HEK293 (cell line): ENCODE measurements around the gene ATG2A.

Experiments
- CTCF ChIA-PET: fragments of 350-600 bp; formaldehyde crosslinking; extraction: SDS; loops from one replicate; lab custom pipeline; 2021; ENCODE audit warnings: antibody characterized with exemption; lab: Yijun Ruan, JAX
- POLR2A ChIA-PET: fragments of 300-600 bp; formaldehyde crosslinking; extraction: SDS; loops from one replicate; lab custom pipeline; 2020; ENCODE audit warnings: antibody characterized with exemption, inconsistent platforms; lab: Yijun Ruan, JAX
- H3K27ac ChIP-seq: fragments of 200-500 bp; sonication (Bioruptor generic); 2 replicates; pipeline ENCODE4 v1.5.1; 2014; ENCODE audit warnings: low read depth, low read length, control low read depth, inconsistent platforms; ENCODE audit errors: extremely low read depth
- H3K36me3 ChIP-seq, 2 experiments: fragments of 200-500 bp in 1 of 2; sonication (Bioruptor generic) in 1 of 2; 1 replicate in 1 of 2; 2 replicates in 1 of 2; pipeline ENCODE4 v1.5.1; 2014 to 2017; ENCODE audit warnings: inconsistent platforms in 2 of 2, low read length in 2 of 2; ENCODE audit not compliant: control insufficient read depth in 2 of 2, insufficient read depth in 1 of 2
- H3K4me1 ChIP-seq: fragments of 200-500 bp; sonication (Bioruptor generic); 2 replicates; pipeline ENCODE4 v1.5.1; 2014; ENCODE audit warnings: mild to moderate bottlenecking, low read length, inconsistent platforms; ENCODE audit not compliant: control insufficient read depth, insufficient read depth
- H3K4me3 ChIP-seq: 2 replicates; pipeline ENCODE4 v1.5.1; 2011; ENCODE audit warnings: low read depth, mild to moderate bottlenecking, control low read depth, low read length, moderate library complexity
- H3K9me3 ChIP-seq: fragments of 200-500 bp; sonication (Bioruptor generic); 2 replicates; pipeline ENCODE4 v1.5.1; 2014; ENCODE audit warnings: low read depth, low read length, inconsistent platforms; ENCODE audit not compliant: control insufficient read depth, insufficient read depth
- IKZF3 ChIP-seq: fragments of 450-650 bp; IDR thresholded peaks from 2 replicates; pipeline ENCODE4 v1.5.0; 2018; ENCODE audit warnings: missing biosample characterization, mild to moderate bottlenecking, missing genetic modification characterization, moderate library complexity
- ZBTB48 ChIP-seq: fragments of 450-650 bp; formaldehyde crosslinking; IDR thresholded peaks from 2 replicates; pipeline ENCODE4 v1.5.1; 2016; ENCODE audit warnings: missing biosample characterization, missing genetic modification characterization
- ZFP41 ChIP-seq: fragments of 450-650 bp; formaldehyde crosslinking; IDR thresholded peaks from 2 replicates; pipeline ENCODE4 v1.5.1; 2016; ENCODE audit warnings: missing biosample characterization, missing genetic modification characterization, borderline replicate concordance
- ZFP69B ChIP-seq: fragments of 450-650 bp; formaldehyde crosslinking; IDR thresholded peaks from 2 replicates; pipeline ENCODE4 v1.5.1; 2016; ENCODE audit warnings: missing biosample characterization, missing genetic modification characterization
- ZNF112 ChIP-seq: fragments of 450-650 bp; formaldehyde crosslinking; IDR thresholded peaks from 2 replicates; pipeline ENCODE4 v1.5.0; 2017; ENCODE audit warnings: missing biosample characterization, missing genetic modification characterization
- ZNF132 ChIP-seq: fragments of 450-650 bp; formaldehyde crosslinking; IDR thresholded peaks from 2 replicates; pipeline ENCODE4 v1.5.1; 2017; ENCODE audit warnings: missing biosample characterization, missing genetic modification characterization, borderline replicate concordance
- ZNF133 ChIP-seq: fragments of 450-650 bp; formaldehyde crosslinking; IDR thresholded peaks from 2 replicates; pipeline ENCODE4 v1.5.1; 2016; ENCODE audit warnings: missing biosample characterization, missing genetic modification characterization
- ZNF155 ChIP-seq: fragments of 450-650 bp; formaldehyde crosslinking; IDR thresholded peaks from 2 replicates; pipeline ENCODE4 v1.5.1; 2016; ENCODE audit warnings: missing biosample characterization, missing genetic modification characterization
- ZNF221 ChIP-seq: fragments of 450-650 bp; formaldehyde crosslinking; IDR thresholded peaks from 2 replicates; pipeline ENCODE4 v1.5.1; 2017; ENCODE audit warnings: missing biosample characterization, missing genetic modification characterization, borderline replicate concordance
- ZNF302 ChIP-seq: fragments of 450-650 bp; formaldehyde crosslinking; IDR thresholded peaks from 2 replicates; pipeline ENCODE4 v1.5.1; 2016; ENCODE audit warnings: missing biosample characterization, missing genetic modification characterization, low read depth
- ZNF311 ChIP-seq: fragments of 450-650 bp; formaldehyde crosslinking; IDR thresholded peaks from 2 replicates; pipeline ENCODE4 v1.5.1; 2017; ENCODE audit warnings: missing biosample characterization, missing genetic modification characterization, borderline replicate concordance
- ZNF37A ChIP-seq: fragments of 450-650 bp; IDR thresholded peaks from 2 replicates; pipeline ENCODE4 v1.5.1; 2018; ENCODE audit warnings: missing biosample characterization, missing genetic modification characterization
- ZNF585B ChIP-seq: fragments of 450-650 bp; formaldehyde crosslinking; IDR thresholded peaks from 2 replicates; pipeline ENCODE4 v1.5.1; 2016; ENCODE audit warnings: missing biosample characterization, missing genetic modification characterization
- ZNF792 ChIP-seq: fragments of 450-650 bp; formaldehyde crosslinking; IDR thresholded peaks from 2 replicates; pipeline ENCODE4 v1.5.1; 2016; ENCODE audit warnings: missing biosample characterization, missing genetic modification characterization
- TF ChIP-seq, protein P1 (sequence below): fragments of 450-650 bp; formaldehyde crosslinking; IDR thresholded peaks from 2 replicates; pipeline ENCODE4 v1.5.1; 2017; ENCODE audit warnings: missing biosample characterization, missing genetic modification characterization
- TF ChIP-seq, protein P2 (sequence below): fragments of 450-650 bp; formaldehyde crosslinking; IDR thresholded peaks from 2 replicates; pipeline ENCODE4 v1.5.1; 2016; ENCODE audit warnings: missing biosample characterization, missing genetic modification characterization, borderline replicate concordance
- TF ChIP-seq, protein P3 (sequence below): fragments of 450-650 bp; formaldehyde crosslinking; IDR thresholded peaks from 2 replicates; pipeline ENCODE4 v1.5.1; 2016; ENCODE audit warnings: missing biosample characterization, missing genetic modification characterization, borderline replicate concordance

ATG2A gene

DNA sequence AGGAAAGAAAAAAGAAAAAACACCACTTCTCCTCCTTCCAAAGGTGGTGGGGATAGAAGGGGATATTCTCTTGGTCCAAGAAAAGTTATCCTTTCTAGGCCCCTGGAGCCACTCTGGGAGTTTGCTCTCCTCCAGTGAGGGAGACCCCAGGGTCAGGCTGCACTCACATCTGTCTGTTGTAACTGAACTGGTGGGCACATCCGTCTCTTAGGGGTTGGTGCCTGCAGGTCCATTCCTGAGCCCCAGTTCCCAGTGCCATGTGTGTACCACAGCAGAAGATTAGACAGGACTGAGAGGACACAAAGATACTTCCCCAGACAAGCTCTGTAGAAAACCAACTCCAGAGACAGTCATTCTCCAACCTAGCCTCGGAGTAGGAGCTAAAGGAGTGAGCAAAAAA lies 3.1 kb upstream of the ATG2A start (continued):
- TF ChIP-seq ZNF585B (tag by site-specific recombination): no peak

DNA sequence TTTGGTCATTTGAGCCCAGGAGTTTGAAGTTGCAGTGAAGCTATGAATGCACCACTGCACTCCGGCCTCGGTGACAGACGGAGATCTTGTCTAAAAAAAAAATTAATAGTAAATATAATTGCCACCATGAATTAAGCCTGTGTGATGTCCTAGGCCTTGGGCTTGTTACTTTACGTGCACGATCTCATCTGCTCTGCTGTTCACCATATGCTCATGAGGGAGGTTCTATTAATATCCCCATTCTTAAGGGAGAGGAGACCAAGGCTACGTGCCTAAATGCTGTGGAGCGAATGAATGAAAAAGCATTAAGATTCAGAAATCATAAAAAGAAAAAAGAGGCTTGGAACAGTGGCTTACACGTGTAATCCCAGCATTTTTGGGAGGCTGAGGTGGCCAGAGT lies 2.6 kb upstream of the ATG2A start:
- H3K27ac ChIP-seq: no peak overlapping the region
- no peak overlapping the region for H3K4me3 ChIP-seq
- no peak for TF ChIP-seq IKZF3
- TF ChIP-seq ZBTB48 (tag by site-specific recombination): no peak
- no peak for TF ChIP-seq ZNF221 (tag by site-specific recombination)
- no peak for TF ChIP-seq ZNF792 (tag by site-specific recombination)
- no peak for TF ChIP-seq ZNF155 (tag by site-specific recombination)
- TF ChIP-seq ZNF302 (tag by site-specific recombination): no peak
- TF ChIP-seq ZNF133: no peak
- TF ChIP-seq, protein P1, sequence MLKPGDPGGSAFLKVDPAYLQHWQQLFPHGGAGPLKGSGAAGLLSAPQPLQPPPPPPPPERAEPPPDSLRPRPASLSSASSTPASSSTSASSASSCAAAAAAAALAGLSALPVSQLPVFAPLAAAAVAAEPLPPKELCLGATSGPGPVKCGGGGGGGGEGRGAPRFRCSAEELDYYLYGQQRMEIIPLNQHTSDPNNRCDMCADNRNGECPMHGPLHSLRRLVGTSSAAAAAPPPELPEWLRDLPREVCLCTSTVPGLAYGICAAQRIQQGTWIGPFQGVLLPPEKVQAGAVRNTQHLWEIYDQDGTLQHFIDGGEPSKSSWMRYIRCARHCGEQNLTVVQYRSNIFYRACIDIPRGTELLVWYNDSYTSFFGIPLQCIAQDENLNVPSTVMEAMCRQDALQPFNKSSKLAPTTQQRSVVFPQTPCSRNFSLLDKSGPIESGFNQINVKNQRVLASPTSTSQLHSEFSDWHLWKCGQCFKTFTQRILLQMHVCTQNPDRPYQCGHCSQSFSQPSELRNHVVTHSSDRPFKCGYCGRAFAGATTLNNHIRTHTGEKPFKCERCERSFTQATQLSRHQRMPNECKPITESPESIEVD (tag by site-specific recombination): no peak
- no peak for TF ChIP-seq ZFP69B (tag by site-specific recombination)
- TF ChIP-seq, protein P2, sequence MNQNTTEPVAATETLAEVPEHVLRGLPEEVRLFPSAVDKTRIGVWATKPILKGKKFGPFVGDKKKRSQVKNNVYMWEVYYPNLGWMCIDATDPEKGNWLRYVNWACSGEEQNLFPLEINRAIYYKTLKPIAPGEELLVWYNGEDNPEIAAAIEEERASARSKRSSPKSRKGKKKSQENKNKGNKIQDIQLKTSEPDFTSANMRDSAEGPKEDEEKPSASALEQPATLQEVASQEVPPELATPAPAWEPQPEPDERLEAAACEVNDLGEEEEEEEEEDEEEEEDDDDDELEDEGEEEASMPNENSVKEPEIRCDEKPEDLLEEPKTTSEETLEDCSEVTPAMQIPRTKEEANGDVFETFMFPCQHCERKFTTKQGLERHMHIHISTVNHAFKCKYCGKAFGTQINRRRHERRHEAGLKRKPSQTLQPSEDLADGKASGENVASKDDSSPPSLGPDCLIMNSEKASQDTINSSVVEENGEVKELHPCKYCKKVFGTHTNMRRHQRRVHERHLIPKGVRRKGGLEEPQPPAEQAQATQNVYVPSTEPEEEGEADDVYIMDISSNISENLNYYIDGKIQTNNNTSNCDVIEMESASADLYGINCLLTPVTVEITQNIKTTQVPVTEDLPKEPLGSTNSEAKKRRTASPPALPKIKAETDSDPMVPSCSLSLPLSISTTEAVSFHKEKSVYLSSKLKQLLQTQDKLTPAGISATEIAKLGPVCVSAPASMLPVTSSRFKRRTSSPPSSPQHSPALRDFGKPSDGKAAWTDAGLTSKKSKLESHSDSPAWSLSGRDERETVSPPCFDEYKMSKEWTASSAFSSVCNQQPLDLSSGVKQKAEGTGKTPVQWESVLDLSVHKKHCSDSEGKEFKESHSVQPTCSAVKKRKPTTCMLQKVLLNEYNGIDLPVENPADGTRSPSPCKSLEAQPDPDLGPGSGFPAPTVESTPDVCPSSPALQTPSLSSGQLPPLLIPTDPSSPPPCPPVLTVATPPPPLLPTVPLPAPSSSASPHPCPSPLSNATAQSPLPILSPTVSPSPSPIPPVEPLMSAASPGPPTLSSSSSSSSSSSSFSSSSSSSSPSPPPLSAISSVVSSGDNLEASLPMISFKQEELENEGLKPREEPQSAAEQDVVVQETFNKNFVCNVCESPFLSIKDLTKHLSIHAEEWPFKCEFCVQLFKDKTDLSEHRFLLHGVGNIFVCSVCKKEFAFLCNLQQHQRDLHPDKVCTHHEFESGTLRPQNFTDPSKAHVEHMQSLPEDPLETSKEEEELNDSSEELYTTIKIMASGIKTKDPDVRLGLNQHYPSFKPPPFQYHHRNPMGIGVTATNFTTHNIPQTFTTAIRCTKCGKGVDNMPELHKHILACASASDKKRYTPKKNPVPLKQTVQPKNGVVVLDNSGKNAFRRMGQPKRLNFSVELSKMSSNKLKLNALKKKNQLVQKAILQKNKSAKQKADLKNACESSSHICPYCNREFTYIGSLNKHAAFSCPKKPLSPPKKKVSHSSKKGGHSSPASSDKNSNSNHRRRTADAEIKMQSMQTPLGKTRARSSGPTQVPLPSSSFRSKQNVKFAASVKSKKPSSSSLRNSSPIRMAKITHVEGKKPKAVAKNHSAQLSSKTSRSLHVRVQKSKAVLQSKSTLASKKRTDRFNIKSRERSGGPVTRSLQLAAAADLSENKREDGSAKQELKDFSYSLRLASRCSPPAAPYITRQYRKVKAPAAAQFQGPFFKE (tag by site-specific recombination): no peak
- no peak for TF ChIP-seq ZNF311 (tag by site-specific recombination)
- no peak for TF ChIP-seq ZNF112
- no peak for TF ChIP-seq ZNF132 (tag by site-specific recombination)
- no peak for TF ChIP-seq ZNF37A (tag by site-specific recombination)
- no peak for TF ChIP-seq ZFP41 (tag by site-specific recombination)
- TF ChIP-seq, protein P3, sequence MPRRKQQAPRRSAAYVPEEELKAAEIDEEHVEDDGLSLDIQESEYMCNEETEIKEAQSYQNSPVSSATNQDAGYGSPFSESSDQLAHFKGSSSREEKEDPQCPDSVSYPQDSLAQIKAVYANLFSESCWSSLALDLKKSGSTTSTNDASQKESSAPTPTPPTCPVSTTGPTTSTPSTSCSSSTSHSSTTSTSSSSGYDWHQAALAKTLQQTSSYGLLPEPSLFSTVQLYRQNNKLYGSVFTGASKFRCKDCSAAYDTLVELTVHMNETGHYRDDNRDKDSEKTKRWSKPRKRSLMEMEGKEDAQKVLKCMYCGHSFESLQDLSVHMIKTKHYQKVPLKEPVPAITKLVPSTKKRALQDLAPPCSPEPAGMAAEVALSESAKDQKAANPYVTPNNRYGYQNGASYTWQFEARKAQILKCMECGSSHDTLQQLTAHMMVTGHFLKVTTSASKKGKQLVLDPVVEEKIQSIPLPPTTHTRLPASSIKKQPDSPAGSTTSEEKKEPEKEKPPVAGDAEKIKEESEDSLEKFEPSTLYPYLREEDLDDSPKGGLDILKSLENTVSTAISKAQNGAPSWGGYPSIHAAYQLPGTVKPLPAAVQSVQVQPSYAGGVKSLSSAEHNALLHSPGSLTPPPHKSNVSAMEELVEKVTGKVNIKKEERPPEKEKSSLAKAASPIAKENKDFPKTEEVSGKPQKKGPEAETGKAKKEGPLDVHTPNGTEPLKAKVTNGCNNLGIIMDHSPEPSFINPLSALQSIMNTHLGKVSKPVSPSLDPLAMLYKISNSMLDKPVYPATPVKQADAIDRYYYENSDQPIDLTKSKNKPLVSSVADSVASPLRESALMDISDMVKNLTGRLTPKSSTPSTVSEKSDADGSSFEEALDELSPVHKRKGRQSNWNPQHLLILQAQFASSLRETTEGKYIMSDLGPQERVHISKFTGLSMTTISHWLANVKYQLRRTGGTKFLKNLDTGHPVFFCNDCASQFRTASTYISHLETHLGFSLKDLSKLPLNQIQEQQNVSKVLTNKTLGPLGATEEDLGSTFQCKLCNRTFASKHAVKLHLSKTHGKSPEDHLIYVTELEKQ (tag by site-specific recombination): no peak
- TF ChIP-seq, all 188 proteins: peak for 0
- Histone ChIP-seq H3K4me1 (no peaks in the 10 kb centered on the region), H3K36me3 (no peaks in the 10 kb centered on the region), H3K9me3 (no peaks in the 10 kb centered on the region)
- ChIA-PET POLR2A (interaction anchor here (0.6 to 1.2 kb wide), 3 partner anchors 8 to 192 kb away, joined by 3 to 4 read pairs (median 3); partner anchors contain the start of gene TM7SF2), CTCF (no interaction called here)
